ENCODE measurements around the gene CEMIP. TPM values are rescaled to one million over a fixed set of nuclear protein-coding genes. Genes with fewer than 3 reads are reported as not detected.
A peak's percentile ranks its signal among the peaks of the same experiment; 100 is the strongest.

The CEMIP gene
- total and polyA plus RNA-seq, 2 of the 13 experiments (the other 11 are each of a cell fraction or from before 2014, with no cell fraction given): 4.3 to 28.5 TPM

- 0 out of 2 replicates have a peak, but pooled peaks have one; percentile 20 for TF ChIP-seq ZBTB37 (CRISPR knock-in tag; IDR thresholded peaks at IDR 0.05)
- peak; percentile 95 for TF ChIP-seq BORCS8-MEF2B (CRISPR knock-in tag; IDR thresholded peaks at IDR 0.05)
- no peak for TF ChIP-seq CHD2 (IDR thresholded peaks at IDR 0.05; ENCODE audit: low read depth, low read length)
- peak; percentile 52; the same call in 1 of the 2 replicates for TF ChIP-seq ZNF484 (CRISPR knock-in tag; IDR thresholded peaks at IDR 0.05; ENCODE audit: borderline replicate concordance, low read depth)
- peak; percentile 61; the same call in 1 of the 2 replicates for TF ChIP-seq FOSL1 (CRISPR knock-in tag; IDR thresholded peaks at IDR 0.05; ENCODE audit: borderline replicate concordance)
- TF ChIP-seq AGO1 (IDR thresholded peaks at IDR 0.05; ENCODE audit: low read depth, low read length, poor library complexity, severe bottlenecking): no peak
- TF ChIP-seq KLF11 (CRISPR knock-in tag; IDR thresholded peaks at IDR 0.05): peak; percentile 97
- peak; percentile 77 for TF ChIP-seq GATAD1 (CRISPR knock-in tag; IDR thresholded peaks at IDR 0.05)
- TF ChIP-seq SRSF9 (IDR thresholded peaks at IDR 0.05; ENCODE audit: borderline replicate concordance, insufficient read depth, low read depth, low read length, poor library complexity, severe bottlenecking): no peak
- TF ChIP-seq, protein P1, sequence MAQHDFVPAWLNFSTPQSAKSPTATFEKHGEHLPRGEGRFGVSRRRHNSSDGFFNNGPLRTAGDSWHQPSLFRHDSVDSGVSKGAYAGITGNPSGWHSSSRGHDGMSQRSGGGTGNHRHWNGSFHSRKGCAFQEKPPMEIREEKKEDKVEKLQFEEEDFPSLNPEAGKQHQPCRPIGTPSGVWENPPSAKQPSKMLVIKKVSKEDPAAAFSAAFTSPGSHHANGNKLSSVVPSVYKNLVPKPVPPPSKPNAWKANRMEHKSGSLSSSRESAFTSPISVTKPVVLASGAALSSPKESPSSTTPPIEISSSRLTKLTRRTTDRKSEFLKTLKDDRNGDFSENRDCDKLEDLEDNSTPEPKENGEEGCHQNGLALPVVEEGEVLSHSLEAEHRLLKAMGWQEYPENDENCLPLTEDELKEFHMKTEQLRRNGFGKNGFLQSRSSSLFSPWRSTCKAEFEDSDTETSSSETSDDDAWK (CRISPR knock-in tag; IDR thresholded peaks at IDR 0.05): no peak
- no peak for TF ChIP-seq ZNF460 (CRISPR knock-in tag; IDR thresholded peaks at IDR 0.05; ENCODE audit: borderline replicate concordance)
- TF ChIP-seq PPARG (CRISPR knock-in tag; conservative IDR thresholded peaks at IDR 0.05): peak; percentile 83
- no peak for TF ChIP-seq TCF7L2 (IDR thresholded peaks at IDR 0.05; ENCODE audit: low read depth, low read length)
- TF ChIP-seq RORA (CRISPR knock-in tag; IDR thresholded peaks at IDR 0.05): peak; percentile 36; the same call in 1 of the 2 replicates
- no peak for TF ChIP-seq HNF1A (IDR thresholded peaks at IDR 0.05; ENCODE audit: low read depth)
- TF ChIP-seq HNF1A (CRISPR knock-in tag; IDR thresholded peaks at IDR 0.05; ENCODE audit: borderline replicate concordance): no peak
- TF ChIP-seq ZBTB2 (CRISPR knock-in tag; IDR thresholded peaks at IDR 0.05; ENCODE audit: low read depth): no peak
- TF ChIP-seq, protein P2, sequence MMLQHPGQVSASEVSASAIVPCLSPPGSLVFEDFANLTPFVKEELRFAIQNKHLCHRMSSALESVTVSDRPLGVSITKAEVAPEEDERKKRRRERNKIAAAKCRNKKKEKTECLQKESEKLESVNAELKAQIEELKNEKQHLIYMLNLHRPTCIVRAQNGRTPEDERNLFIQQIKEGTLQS (CRISPR knock-in tag; IDR thresholded peaks at IDR 0.05): peak; percentile 76
- TF ChIP-seq JARID2 (CRISPR knock-in tag; IDR thresholded peaks at IDR 0.05; ENCODE audit: insufficient replicate concordance): no peak
Observed at GRCh38 chr15:80780416-80781221, 1.4 kb downstream of the CEMIP start (continued).
